HEK293 (cell line): ENCODE data around the gene PTPRR.

Source experiments
- CTCF ChIA-PET: fragments of 350-600 bp; formaldehyde crosslinking; extraction: SDS; loops from one replicate; lab custom pipeline; 2021; ENCODE audit warnings: antibody characterized with exemption; lab: Yijun Ruan, JAX
- POLR2A ChIA-PET: fragments of 300-600 bp; formaldehyde crosslinking; extraction: SDS; loops from one replicate; lab custom pipeline; 2020; ENCODE audit warnings: antibody characterized with exemption, inconsistent platforms; lab: Yijun Ruan, JAX
- H3K27ac ChIP-seq: fragments of 200-500 bp; sonication (Bioruptor generic); 2 replicates; pipeline ENCODE4 v1.5.1; 2014; ENCODE audit warnings: low read depth, low read length, control low read depth, inconsistent platforms; ENCODE audit errors: extremely low read depth
- H3K36me3 ChIP-seq, 2 experiments: fragments of 200-500 bp in 1 of 2; sonication (Bioruptor generic) in 1 of 2; 1 replicate in 1 of 2; 2 replicates in 1 of 2; pipeline ENCODE4 v1.5.1; 2014 to 2017; ENCODE audit warnings: inconsistent platforms in 2 of 2, low read length in 2 of 2; ENCODE audit not compliant: control insufficient read depth in 2 of 2, insufficient read depth in 1 of 2
- H3K4me1 ChIP-seq: fragments of 200-500 bp; sonication (Bioruptor generic); 2 replicates; pipeline ENCODE4 v1.5.1; 2014; ENCODE audit warnings: mild to moderate bottlenecking, low read length, inconsistent platforms; ENCODE audit not compliant: control insufficient read depth, insufficient read depth
- H3K4me3 ChIP-seq: 2 replicates; pipeline ENCODE4 v1.5.1; 2011; ENCODE audit warnings: low read depth, mild to moderate bottlenecking, control low read depth, low read length, moderate library complexity
- H3K9me3 ChIP-seq: fragments of 200-500 bp; sonication (Bioruptor generic); 2 replicates; pipeline ENCODE4 v1.5.1; 2014; ENCODE audit warnings: low read depth, low read length, inconsistent platforms; ENCODE audit not compliant: control insufficient read depth, insufficient read depth
- EGR2 ChIP-seq: fragments of 450-650 bp; formaldehyde crosslinking; IDR thresholded peaks from 2 replicates; pipeline ENCODE4 v1.5.1; 2016; ENCODE audit warnings: low read depth, missing biosample characterization, missing genetic modification characterization
- HOXA7 ChIP-seq: sonication (generic); formaldehyde crosslinking; IDR thresholded peaks from 2 replicates; pipeline ENCODE4 v1.8.1; 2022; ENCODE audit warnings: missing genetic modification reagents, borderline replicate concordance
- IKZF3 ChIP-seq: fragments of 450-650 bp; IDR thresholded peaks from 2 replicates; pipeline ENCODE4 v1.5.0; 2018; ENCODE audit warnings: missing biosample characterization, mild to moderate bottlenecking, missing genetic modification characterization, moderate library complexity
- KLF1 ChIP-seq: fragments of 450-650 bp; formaldehyde crosslinking; IDR thresholded peaks from 2 replicates; pipeline ENCODE4 v1.5.1; 2016; ENCODE audit warnings: missing biosample characterization, missing genetic modification characterization
- PRDM1 ChIP-seq: fragments of 450-650 bp; formaldehyde crosslinking; IDR thresholded peaks from 2 replicates; pipeline ENCODE4; 2016; ENCODE audit warnings: missing biosample characterization, missing genetic modification characterization
- SP3 ChIP-seq: fragments of 450-650 bp; formaldehyde crosslinking; IDR thresholded peaks from 2 replicates; pipeline ENCODE4 v1.5.1; 2016; ENCODE audit warnings: missing biosample characterization, missing genetic modification characterization
- ZNF138 ChIP-seq: fragments of 450-650 bp; formaldehyde crosslinking; IDR thresholded peaks from 2 replicates; pipeline ENCODE4 v1.5.1; 2016; ENCODE audit warnings: missing biosample characterization, missing genetic modification characterization, borderline replicate concordance
- ZNF146 ChIP-seq: fragments of 450-650 bp; formaldehyde crosslinking; IDR thresholded peaks from 2 replicates; pipeline ENCODE4 v1.5.1; 2016; ENCODE audit warnings: missing biosample characterization, missing genetic modification characterization
- ZNF155 ChIP-seq: fragments of 450-650 bp; formaldehyde crosslinking; IDR thresholded peaks from 2 replicates; pipeline ENCODE4 v1.5.1; 2016; ENCODE audit warnings: missing biosample characterization, missing genetic modification characterization
- ZNF174 ChIP-seq: fragments of 450-650 bp; formaldehyde crosslinking; IDR thresholded peaks from 2 replicates; pipeline ENCODE4 v1.5.0; 2017; ENCODE audit warnings: missing biosample characterization, mild to moderate bottlenecking, missing genetic modification characterization
- ZNF248 ChIP-seq: fragments of 450-650 bp; formaldehyde crosslinking; IDR thresholded peaks from 2 replicates; pipeline ENCODE4 v1.5.1; 2017; ENCODE audit warnings: missing biosample characterization, missing genetic modification characterization
- ZNF404 ChIP-seq: fragments of 450-650 bp; formaldehyde crosslinking; IDR thresholded peaks from 2 replicates; pipeline ENCODE4 v1.5.1; 2017; ENCODE audit warnings: missing biosample characterization, missing genetic modification characterization
- ZNF416 ChIP-seq: fragments of 450-650 bp; formaldehyde crosslinking; IDR thresholded peaks from 2 replicates; pipeline ENCODE4 v1.5.1; 2016; ENCODE audit warnings: missing biosample characterization, missing genetic modification characterization
- ZNF426 ChIP-seq: fragments of 450-650 bp; formaldehyde crosslinking; IDR thresholded peaks from 2 replicates; pipeline ENCODE4 v1.5.1; 2017; ENCODE audit warnings: missing biosample characterization, missing genetic modification characterization, mild to moderate bottlenecking, inconsistent platforms, moderate library complexity
- ZNF544 ChIP-seq: fragments of 450-650 bp; formaldehyde crosslinking; IDR thresholded peaks from 2 replicates; pipeline ENCODE4 v1.5.0; 2017; ENCODE audit warnings: missing biosample characterization, missing genetic modification characterization
- ZNF549 ChIP-seq: fragments of 450-650 bp; IDR thresholded peaks from 2 replicates; pipeline ENCODE4 v1.5.1; 2018; ENCODE audit warnings: missing biosample characterization, missing genetic modification characterization, mild to moderate bottlenecking, inconsistent platforms, moderate library complexity
- ZNF571 ChIP-seq: fragments of 450-650 bp; formaldehyde crosslinking; IDR thresholded peaks from 2 replicates; pipeline ENCODE4 v1.5.0; 2017; ENCODE audit warnings: missing biosample characterization, missing genetic modification characterization
- ZNF658 ChIP-seq: fragments of 450-650 bp; formaldehyde crosslinking; IDR thresholded peaks from 2 replicates; pipeline ENCODE4; 2016; ENCODE audit warnings: missing biosample characterization, missing genetic modification characterization
- ZNF664 ChIP-seq: fragments of 450-650 bp; formaldehyde crosslinking; IDR thresholded peaks from 2 replicates; pipeline ENCODE4 v1.5.1; 2016; ENCODE audit warnings: missing biosample characterization, missing genetic modification characterization
- ZNF670 ChIP-seq: fragments of 450-650 bp; formaldehyde crosslinking; IDR thresholded peaks from 2 replicates; pipeline ENCODE4 v1.5.1; 2016; ENCODE audit warnings: missing biosample characterization, missing genetic modification characterization, low read depth
- ZNF776 ChIP-seq: fragments of 450-650 bp; formaldehyde crosslinking; IDR thresholded peaks from 2 replicates; pipeline ENCODE4 v1.5.0; 2017; ENCODE audit warnings: missing biosample characterization, missing genetic modification characterization, borderline replicate concordance
- ZXDB ChIP-seq: fragments of 450-650 bp; formaldehyde crosslinking; IDR thresholded peaks from 2 replicates; pipeline ENCODE4 v1.5.1; 2016; ENCODE audit warnings: missing biosample characterization, missing genetic modification characterization
- TF ChIP-seq, protein P1 (sequence below): fragments of 450-650 bp; formaldehyde crosslinking; IDR thresholded peaks from 2 replicates; pipeline ENCODE4 v1.5.1; 2016; ENCODE audit warnings: missing biosample characterization, missing genetic modification characterization
- TF ChIP-seq, protein P2 (sequence below): fragments of 450-650 bp; formaldehyde crosslinking; IDR thresholded peaks from 2 replicates; pipeline ENCODE4 v1.5.1; 2016; ENCODE audit warnings: missing biosample characterization, missing genetic modification characterization
- TF ChIP-seq, protein P3 (sequence below): fragments of 450-650 bp; formaldehyde crosslinking; IDR thresholded peaks from 2 replicates; pipeline ENCODE4 v1.5.1; 2016; ENCODE audit warnings: missing biosample characterization, missing genetic modification characterization, borderline replicate concordance

Gene PTPRR

DNA sequence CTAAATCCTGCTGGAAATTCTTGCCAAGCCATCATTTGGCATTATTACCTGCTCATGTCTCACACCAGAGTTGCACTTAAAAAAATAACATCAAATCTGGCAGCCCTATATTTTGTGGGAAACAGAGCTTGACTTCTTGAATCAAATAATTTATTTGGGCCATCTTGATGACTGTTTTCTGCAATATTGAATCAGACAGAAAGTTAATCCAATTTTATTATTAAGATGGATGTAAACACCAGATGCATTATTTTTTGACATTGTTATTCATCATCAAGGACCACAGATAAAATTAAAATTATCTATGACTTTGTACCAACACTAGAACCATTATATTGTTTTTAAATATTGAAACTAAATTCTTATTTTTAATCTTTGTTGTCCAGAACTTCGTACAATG, 132.9 kb downstream of the PTPRR start:
- TF ChIP-seq, protein P1, sequence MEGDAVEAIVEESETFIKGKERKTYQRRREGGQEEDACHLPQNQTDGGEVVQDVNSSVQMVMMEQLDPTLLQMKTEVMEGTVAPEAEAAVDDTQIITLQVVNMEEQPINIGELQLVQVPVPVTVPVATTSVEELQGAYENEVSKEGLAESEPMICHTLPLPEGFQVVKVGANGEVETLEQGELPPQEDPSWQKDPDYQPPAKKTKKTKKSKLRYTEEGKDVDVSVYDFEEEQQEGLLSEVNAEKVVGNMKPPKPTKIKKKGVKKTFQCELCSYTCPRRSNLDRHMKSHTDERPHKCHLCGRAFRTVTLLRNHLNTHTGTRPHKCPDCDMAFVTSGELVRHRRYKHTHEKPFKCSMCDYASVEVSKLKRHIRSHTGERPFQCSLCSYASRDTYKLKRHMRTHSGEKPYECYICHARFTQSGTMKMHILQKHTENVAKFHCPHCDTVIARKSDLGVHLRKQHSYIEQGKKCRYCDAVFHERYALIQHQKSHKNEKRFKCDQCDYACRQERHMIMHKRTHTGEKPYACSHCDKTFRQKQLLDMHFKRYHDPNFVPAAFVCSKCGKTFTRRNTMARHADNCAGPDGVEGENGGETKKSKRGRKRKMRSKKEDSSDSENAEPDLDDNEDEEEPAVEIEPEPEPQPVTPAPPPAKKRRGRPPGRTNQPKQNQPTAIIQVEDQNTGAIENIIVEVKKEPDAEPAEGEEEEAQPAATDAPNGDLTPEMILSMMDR (tag by site-specific recombination) = no peak
- no peak for TF ChIP-seq ZNF670 (tag by site-specific recombination)
- no peak for TF ChIP-seq ZNF174 (tag by site-specific recombination)
- Histone ChIP-seq H3K36me3 (no peaks in the 10 kb centered on the region), H3K27ac (no peak overlapping the region), H3K9me3 (no peaks in the 10 kb centered on the region), H3K4me1 (no peaks in the 10 kb centered on the region), H3K4me3 (no peak overlapping the region)
- ChIA-PET CTCF (interaction anchor here (1.0 kb wide), 1 partner anchor 767 kb away, joined by 3 read pairs; no protein-coding TSS in a partner anchor), POLR2A (no interaction called here)

DNA sequence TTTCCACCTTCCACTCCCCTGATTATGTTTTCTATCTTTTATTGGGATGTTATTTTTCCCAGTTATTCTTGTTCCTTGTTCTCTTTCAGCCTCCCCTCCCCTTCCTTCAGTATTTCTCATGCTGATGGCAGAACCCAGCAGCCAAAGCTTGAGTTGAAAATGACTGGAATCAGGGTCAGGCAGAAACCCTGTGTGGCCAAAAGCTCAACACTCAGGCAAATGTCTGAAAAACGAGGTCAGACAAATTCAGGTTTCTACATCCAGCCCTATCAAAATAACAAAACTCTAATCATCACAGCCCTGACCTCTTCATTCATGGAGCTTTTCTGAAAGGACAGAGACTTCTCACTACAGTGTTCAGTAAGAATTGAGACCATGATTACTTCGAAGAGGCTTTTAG, 134.6 kb downstream of the PTPRR start:
- Histone ChIP-seq H3K4me3 (no peak overlapping the region), H3K27ac (no peak overlapping the region), H3K36me3 (no peaks in the 10 kb centered on the region), H3K4me1 (no peaks in the 10 kb centered on the region), H3K9me3 (no peaks in the 10 kb centered on the region)
- CTCF ChIA-PET = no interaction called here
- POLR2A ChIA-PET = no interaction called here
- TF ChIP-seq ZNF571 (tag by site-specific recombination) (no peak), ZNF404 (tag by site-specific recombination) (no peak), IKZF3 (no peak), ZNF670 (tag by site-specific recombination) (no peak), EGR2 (tag by site-specific recombination) (no peak), ZNF248 (tag by site-specific recombination) (no peak)
- TF ChIP-seq, protein P2, sequence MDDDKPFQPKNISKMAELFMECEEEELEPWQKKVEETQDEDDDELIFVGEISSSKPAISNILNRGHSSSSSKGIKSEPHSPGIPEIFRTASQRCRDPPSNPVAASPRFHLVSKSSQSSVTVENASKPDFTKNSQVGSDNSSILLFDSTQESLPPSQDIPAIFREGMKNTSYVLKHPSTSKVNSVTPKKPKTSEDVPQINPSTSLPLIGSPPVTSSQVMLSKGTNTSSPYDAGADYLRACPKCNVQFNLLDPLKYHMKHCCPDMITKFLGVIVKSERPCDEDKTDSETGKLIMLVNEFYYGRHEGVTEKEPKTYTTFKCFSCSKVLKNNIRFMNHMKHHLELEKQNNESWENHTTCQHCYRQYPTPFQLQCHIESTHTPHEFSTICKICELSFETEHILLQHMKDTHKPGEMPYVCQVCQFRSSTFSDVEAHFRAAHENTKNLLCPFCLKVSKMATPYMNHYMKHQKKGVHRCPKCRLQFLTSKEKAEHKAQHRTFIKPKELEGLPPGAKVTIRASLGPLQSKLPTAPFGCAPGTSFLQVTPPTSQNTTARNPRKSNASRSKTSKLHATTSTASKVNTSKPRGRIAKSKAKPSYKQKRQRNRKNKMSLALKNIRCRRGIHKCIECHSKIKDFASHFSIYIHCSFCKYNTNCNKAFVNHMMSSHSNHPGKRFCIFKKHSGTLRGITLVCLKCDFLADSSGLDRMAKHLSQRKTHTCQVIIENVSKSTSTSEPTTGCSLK = no peak

DNA sequence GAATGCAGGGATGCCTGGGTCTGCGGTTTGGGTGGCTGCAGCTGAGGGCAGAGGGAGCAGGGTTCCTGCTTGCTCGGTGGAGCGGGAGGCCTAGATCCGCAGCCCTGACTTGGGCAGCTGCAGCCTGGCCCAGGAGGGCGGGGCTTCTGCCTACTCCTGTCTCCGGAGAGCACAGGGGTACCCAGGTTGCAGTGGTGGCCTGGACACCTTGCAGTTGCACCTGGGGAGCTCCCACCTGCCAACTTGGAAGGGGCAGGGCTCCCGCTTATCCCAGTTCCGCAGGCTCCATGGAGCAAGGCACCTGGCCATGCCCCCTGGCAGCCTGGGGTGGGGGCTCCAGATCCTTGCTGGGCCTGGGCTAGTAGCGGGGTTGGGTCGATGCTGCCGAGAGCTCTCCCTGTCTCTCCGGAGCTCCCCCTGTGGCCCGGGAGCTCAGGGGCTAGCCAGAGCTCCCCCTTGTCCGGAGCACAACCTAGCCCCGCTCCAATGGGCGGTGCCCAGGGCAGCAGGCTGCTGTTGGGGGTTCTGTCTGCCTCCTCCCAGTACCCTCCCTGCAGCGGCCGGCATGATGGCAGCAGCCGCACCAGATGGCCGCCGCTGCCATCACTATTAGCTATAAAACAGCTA, 136.4 kb downstream of the PTPRR start:
- no peak for TF ChIP-seq ZNF544
- TF ChIP-seq, protein P3, sequence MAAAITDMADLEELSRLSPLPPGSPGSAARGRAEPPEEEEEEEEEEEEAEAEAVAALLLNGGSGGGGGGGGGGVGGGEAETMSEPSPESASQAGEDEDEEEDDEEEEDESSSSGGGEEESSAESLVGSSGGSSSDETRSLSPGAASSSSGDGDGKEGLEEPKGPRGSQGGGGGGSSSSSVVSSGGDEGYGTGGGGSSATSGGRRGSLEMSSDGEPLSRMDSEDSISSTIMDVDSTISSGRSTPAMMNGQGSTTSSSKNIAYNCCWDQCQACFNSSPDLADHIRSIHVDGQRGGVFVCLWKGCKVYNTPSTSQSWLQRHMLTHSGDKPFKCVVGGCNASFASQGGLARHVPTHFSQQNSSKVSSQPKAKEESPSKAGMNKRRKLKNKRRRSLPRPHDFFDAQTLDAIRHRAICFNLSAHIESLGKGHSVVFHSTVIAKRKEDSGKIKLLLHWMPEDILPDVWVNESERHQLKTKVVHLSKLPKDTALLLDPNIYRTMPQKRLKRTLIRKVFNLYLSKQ (tag by site-specific recombination) = no peak
- TF ChIP-seq ZXDB (tag by site-specific recombination) = no peak
- TF ChIP-seq ZNF146 (tag by site-specific recombination) = no peak
- TF ChIP-seq SP3 (tag by site-specific recombination) = no peak
- no peak for TF ChIP-seq KLF1
- no peak for TF ChIP-seq ZNF664 (tag by site-specific recombination)
- no peak for TF ChIP-seq ZNF658 (tag by site-specific recombination)
- TF ChIP-seq ZNF155 = no peak
- no peak for TF ChIP-seq ZNF416
- TF ChIP-seq ZNF138 (tag by site-specific recombination) = no peak
- no peak for TF ChIP-seq ZNF426 (tag by site-specific recombination)
- no peak for TF ChIP-seq ZNF174 (tag by site-specific recombination)
- TF ChIP-seq ZNF549 = no peak
- TF ChIP-seq IKZF3 = no peak
- TF ChIP-seq HOXA7 = no peak
- no peak for TF ChIP-seq PRDM1 (tag by site-specific recombination)
- no peak for TF ChIP-seq ZNF776
- no peak for TF ChIP-seq ZNF670 (tag by site-specific recombination)
- ChIA-PET POLR2A (no interaction called here), CTCF (interaction anchor here (0.5 to 1.1 kb wide), 4 partner anchors 30 to 234 kb away, joined by 3 read pairs; no protein-coding TSS in a partner anchor)
- no peaks in the 10 kb centered on the region for H3K36me3 ChIP-seq
- no peaks in the 10 kb centered on the region for H3K4me1 ChIP-seq
- H3K9me3 ChIP-seq = no peaks in the 10 kb centered on the region
- no peak overlapping the region for H3K27ac ChIP-seq
- H3K4me3 ChIP-seq = no peak overlapping the region
